Naive thymus-derived CD8-positive, alpha-beta T cell (primary cell): ENCODE data around the gene PSMD2. TPM values are rescaled to one million over a fixed set of nuclear protein-coding genes. Genes with fewer than 3 reads are reported as not detected.

ENCODE experiments used
- ATAC-seq, 2 donors: fragments of 150-1000 bp; cut with Tn5 transposase in 1 of 2; sonication (Bioruptor Pico), chemical (Tn5 transposase) in 1 of 2; 1 replicate in 1 of 2; 2 replicates in 1 of 2; pipeline ENCODE4 v1.10.0; 2021; ENCODE audit warnings: mild to moderate bottlenecking in 2 of 2, moderate library complexity in 2 of 2
- POLR2A ChIA-PET: fragments of 350-600 bp; sonication (Branson Sonifier 250); formaldehyde crosslinking; loops from one replicate; lab custom pipeline; 2021; ENCODE audit warnings: antibody characterized with exemption; lab: Charles Lee
- DNase-seq, 10 donors: peaks; one replicate each; pipeline versions ENCODE4 v3.0.0 to v3.0.0-alpha.2; 2020 to 2022
- H3K27ac Mint-ChIP-seq, 10 donors: one replicate each; pipeline ENCODE4 v1.8.0; 2020 to 2022; ENCODE audit warnings: mild to moderate bottlenecking in 10 of 10, mixed read lengths in 10 of 10, moderate library complexity in 4 of 10, inconsistent platforms in 1 of 10
- H3K27me3 Mint-ChIP-seq, 5 donors: one replicate each; pipeline ENCODE4 v1.8.0; 2021 to 2022; ENCODE audit warnings: mixed read lengths in 5 of 5
- H3K36me3 Mint-ChIP-seq, 3 donors: one replicate each; pipeline ENCODE4 v1.8.0; 2020 to 2022; ENCODE audit warnings: mixed read lengths in 3 of 3, mild to moderate bottlenecking in 2 of 3, inconsistent platforms in 1 of 3
- H3K4me1 Mint-ChIP-seq, 4 donors: one replicate each; pipeline ENCODE4 v1.8.0; 2021 to 2022; ENCODE audit warnings: mixed read lengths in 4 of 4
- H3K4me3 Mint-ChIP-seq, 10 donors: one replicate each; pipeline ENCODE4 v1.8.0; 2020 to 2022; ENCODE audit warnings: mild to moderate bottlenecking in 10 of 10, mixed read lengths in 10 of 10, moderate library complexity in 6 of 10, inconsistent platforms in 1 of 10
- H3K9me3 Mint-ChIP-seq, 9 donors: one replicate each; pipeline ENCODE4 v1.8.0; 2020 to 2022; ENCODE audit warnings: mixed read lengths in 9 of 9, mild to moderate bottlenecking in 3 of 9, inconsistent platforms in 1 of 9, moderate library complexity in 1 of 9
- polyA plus RNA-seq, 3 donors: library from polyadenylated mRNA; unstranded; fragments of 300-500 nt; fragmentation: Illumina TruSeq; gene quantifications; one replicate each; pipeline ENCODE4 v1.2.3, GENCODE V29; 2021
- total RNA-seq, 8 experiments: library from RNA in 2 of 8; stranded (reverse) in 2 of 8; gene quantifications; one replicate each; pipeline ENCODE4 v1.2.3 and lab custom pipeline; 2021 to 2026

PSMD2 gene
- total and polyA plus RNA-seq, 5 experiments from 2014 or later, result 135 to 183 (median 167) TPM

GRCh38 chr3:184323696-184324095 lies 24.7 kb downstream of the PSMD2 start:
- POLR2A ChIA-PET, result interaction anchor here (1.5 kb wide), 1 partner anchor 8 kb away, joined by 3 read pairs; no protein-coding TSS in a partner anchor
- H3K27me3 Mint-ChIP-seq, result no peaks in the 10 kb centered on the region
- H3K4me3 Mint-ChIP-seq, result no peak overlapping the region

GRCh38 chr3:184325269-184325668 lies 26.2 kb downstream of the PSMD2 start:
- POLR2A ChIA-PET, result no interaction called here
- H3K4me1 Mint-ChIP-seq, result peaks cover 0 to 10% (median 3%) of the 10 kb centered on the region in 4 donors
- H3K27ac Mint-ChIP-seq, result peak overlapping the region in 5 of 10 donors; percentile 1 to 88 (median 26)
- no peak for DNase-seq
- no peak overlapping the region for H3K4me3 Mint-ChIP-seq
- H3K9me3 Mint-ChIP-seq, result no peaks in the 10 kb centered on the region
- ATAC-seq, result no peak
- H3K36me3 Mint-ChIP-seq, result peaks cover 4 to 100% (median 42%) of the 10 kb centered on the region in 3 donors
- no peaks in the 10 kb centered on the region for H3K27me3 Mint-ChIP-seq

More at GRCh38 chr3:184323696-184324095, 24.7 kb downstream of the PSMD2 start:
- no peaks in the 10 kb centered on the region for H3K9me3 Mint-ChIP-seq
- H3K27ac Mint-ChIP-seq, result peak overlapping the region in 1 of 10 donors; percentile 22
- DNase-seq (no peak), ATAC-seq (no peak)
- H3K36me3 Mint-ChIP-seq, result peaks cover 4 to 97% (median 38%) of the 10 kb centered on the region in 3 donors
- peaks cover 9 to 12% (median 10%) of the 10 kb centered on the region in 4 donors for H3K4me1 Mint-ChIP-seq

GRCh38 chr3:184325715-184326369 lies 26.8 kb downstream of the PSMD2 start:
- peaks cover 4 to 98% (median 42%) of the 10 kb centered on the region in 3 donors for H3K36me3 Mint-ChIP-seq
- H3K4me3 Mint-ChIP-seq, result no peak overlapping the region
- no peaks in the 10 kb centered on the region for H3K9me3 Mint-ChIP-seq
- H3K4me1 Mint-ChIP-seq, result peaks cover 0 to 10% (median 0%) of the 10 kb centered on the region in 4 donors
- ATAC-seq, result no peak
- POLR2A ChIA-PET, result interaction anchor here (0.7 kb wide), 1 partner anchor 628 kb away, joined by 3 read pairs; no protein-coding TSS in a partner anchor
- H3K27me3 Mint-ChIP-seq, result no peaks in the 10 kb centered on the region
- DNase-seq, result no peak
- H3K27ac Mint-ChIP-seq, result peak overlapping the region in 3 of 10 donors; percentile 1 to 88 (median 27)

GRCh38 chr3:184327171-184327570 lies 28.1 kb downstream of the PSMD2 start:
- Mint-ChIP-seq H3K9me3 (no peaks in the 10 kb centered on the region), H3K4me3 (no peak overlapping the region)

GRCh38 chr3:184328516-184328915 lies 29.5 kb downstream of the PSMD2 start:
- POLR2A ChIA-PET, result no interaction called here
- H3K9me3 Mint-ChIP-seq, result no peaks in the 10 kb centered on the region
- H3K4me3 Mint-ChIP-seq, result no peak overlapping the region
- peaks cover 1 to 14% (median 3%) of the 10 kb centered on the region in 4 donors for H3K4me1 Mint-ChIP-seq
- DNase-seq, result no peak
- no peaks in the 10 kb centered on the region for H3K27me3 Mint-ChIP-seq
- H3K27ac Mint-ChIP-seq, result peak overlapping the region in 5 of 10 donors; percentile 24 to 69 (median 37)
- peaks cover 4 to 98% (median 41%) of the 10 kb centered on the region in 3 donors for H3K36me3 Mint-ChIP-seq
- ATAC-seq, result no peak

More at GRCh38 chr3:184327171-184327570, 28.1 kb downstream of the PSMD2 start:
- POLR2A ChIA-PET, result interaction anchor here (0.9 kb wide), 1 partner anchor 11 kb away, joined by 4 read pairs; no protein-coding TSS in a partner anchor
- H3K36me3 Mint-ChIP-seq, result peaks cover 4 to 98% (median 39%) of the 10 kb centered on the region in 3 donors
- no peaks in the 10 kb centered on the region for H3K27me3 Mint-ChIP-seq
- no peak for DNase-seq
- peaks cover 0 to 11% (median 0%) of the 10 kb centered on the region in 4 donors for H3K4me1 Mint-ChIP-seq
- no peak for ATAC-seq
- peak overlapping the region in 5 of 10 donors; percentile 24 to 80 (median 33) for H3K27ac Mint-ChIP-seq

GRCh38 chr3:184332370-184333090 lies 33.5 kb downstream of the PSMD2 start:
- Mint-ChIP-seq H3K9me3 (no peaks in the 10 kb centered on the region), H3K36me3 (peaks cover 0 to 72% (median 13%) of the 10 kb centered on the region in 3 donors), H3K4me1 (peaks cover 20 to 34% (median 31%) of the 10 kb centered on the region in 4 donors)

GRCh38 chr3:184333190-184333589 lies 34.1 kb downstream of the PSMD2 start:
- DNase-seq (no peak), ATAC-seq (no peak)
- Mint-ChIP-seq H3K4me1 (peaks cover 26 to 41% (median 38%) of the 10 kb centered on the region in 4 donors), H3K36me3 (peaks cover 0 to 66% (median 13%) of the 10 kb centered on the region in 3 donors), H3K9me3 (no peaks in the 10 kb centered on the region), H3K4me3 (peak overlapping the region in 1 of 10 donors; percentile 3), H3K27me3 (no peaks in the 10 kb centered on the region), H3K27ac (peak overlapping the region; percentile 89 to 99 (median 97))
- POLR2A ChIA-PET, result no interaction called here

More at GRCh38 chr3:184332370-184333090, 33.5 kb downstream of the PSMD2 start:
- Mint-ChIP-seq H3K27ac (peak overlapping the region; percentile 89 to 99 (median 97)), H3K27me3 (no peaks in the 10 kb centered on the region), H3K4me3 (peak overlapping the region in 2 of 10 donors; percentile 22 to 70)
- POLR2A ChIA-PET, result no interaction called here
- ATAC-seq (no peak), DNase-seq (no peak)

GRCh38 chr3:184333700-184334099 lies 34.7 kb downstream of the PSMD2 start:
- no peak for ATAC-seq
- DNase-seq, result no peak
- H3K36me3 Mint-ChIP-seq, result peaks cover 0 to 61% (median 9%) of the 10 kb centered on the region in 3 donors
- H3K4me1 Mint-ChIP-seq, result peaks cover 23 to 42% (median 39%) of the 10 kb centered on the region in 4 donors
- peak overlapping the region in 5 of 10 donors; percentile 15 to 74 (median 34) for H3K4me3 Mint-ChIP-seq
- H3K9me3 Mint-ChIP-seq, result no peaks in the 10 kb centered on the region
- no peaks in the 10 kb centered on the region for H3K27me3 Mint-ChIP-seq
- peak overlapping the region; percentile 87 to 99 (median 97) for H3K27ac Mint-ChIP-seq
- POLR2A ChIA-PET, result no interaction called here

GRCh38 chr3:184334470-184335158 lies 35.6 kb downstream of the PSMD2 start:
- POLR2A ChIA-PET, result no interaction called here

GRCh38 chr3:184335291-184335660 lies 36.2 kb downstream of the PSMD2 start:
- H3K4me3 Mint-ChIP-seq, result peak overlapping the region; percentile 78 to 96 (median 92)
- peak overlapping the region; percentile 83 to 99 (median 97) for H3K27ac Mint-ChIP-seq
- H3K36me3 Mint-ChIP-seq, result peaks cover 0 to 45% (median 5%) of the 10 kb centered on the region in 3 donors
- peak; percentile 5 to 6 for ATAC-seq
- H3K9me3 Mint-ChIP-seq, result no peaks in the 10 kb centered on the region
- H3K27me3 Mint-ChIP-seq, result no peaks in the 10 kb centered on the region
- peaks cover 23 to 44% (median 42%) of the 10 kb centered on the region in 4 donors for H3K4me1 Mint-ChIP-seq
- POLR2A ChIA-PET, result no interaction called here
- DNase-seq, result no peak

More at GRCh38 chr3:184334470-184335158, 35.6 kb downstream of the PSMD2 start:
- H3K4me1 Mint-ChIP-seq, result peaks cover 23 to 44% (median 42%) of the 10 kb centered on the region in 4 donors
- H3K9me3 Mint-ChIP-seq, result no peaks in the 10 kb centered on the region
- peaks cover 0 to 52% (median 5%) of the 10 kb centered on the region in 3 donors for H3K36me3 Mint-ChIP-seq
- peak overlapping the region; percentile 92 to 99 (median 97) for H3K27ac Mint-ChIP-seq
- ATAC-seq (peak; percentile 12 to 20), DNase-seq (peak in 2 of 10 donors; percentile 26 to 27)
- H3K4me3 Mint-ChIP-seq, result peak overlapping the region in 9 of 10 donors; percentile 2 to 91 (median 57)
- no peaks in the 10 kb centered on the region for H3K27me3 Mint-ChIP-seq

- Mint-ChIP-seq H3K4me3 (peak overlapping the region; percentile 80 to 96 (median 92)), H3K4me1 (peaks cover 23 to 44% (median 42%) of the 10 kb centered on the region in 4 donors), H3K27ac (peak overlapping the region; percentile 83 to 99 (median 97)), H3K9me3 (no peaks in the 10 kb centered on the region), H3K36me3 (peaks cover 0 to 40% (median 5%) of the 10 kb centered on the region in 3 donors), H3K27me3 (no peaks in the 10 kb centered on the region)
- POLR2A ChIA-PET, result no interaction called here
- peak; percentile 75 to 77 for ATAC-seq
- peak; percentile 78 to 92 (median 90) for DNase-seq
Measured at GRCh38 chr3:184335661-184336546, 36.9 kb downstream of the PSMD2 start.
